22Rv1 (cell line): ENCODE results near the gene CNTNAP2.
A peak's percentile ranks its signal among the peaks of the same experiment; 100 is the strongest.

Source experiments
- H3K27ac ChIP-seq: fragments of 450-650 bp; 2 replicates; pipeline ENCODE4 v1.5.1; 2017
- ZFX ChIP-seq: fragments of 450-650 bp; IDR thresholded peaks from 2 replicates; pipeline ENCODE4 v1.6.1; 2017; ENCODE audit warnings: antibody characterized with exemption, borderline replicate concordance
- TF ChIP-seq, protein P1 (sequence below): fragments of 450-650 bp; IDR thresholded peaks from 2 replicates; pipeline ENCODE4 v1.5.1; 2017; ENCODE audit warnings: mild to moderate bottlenecking

The CNTNAP2 gene

DNA sequence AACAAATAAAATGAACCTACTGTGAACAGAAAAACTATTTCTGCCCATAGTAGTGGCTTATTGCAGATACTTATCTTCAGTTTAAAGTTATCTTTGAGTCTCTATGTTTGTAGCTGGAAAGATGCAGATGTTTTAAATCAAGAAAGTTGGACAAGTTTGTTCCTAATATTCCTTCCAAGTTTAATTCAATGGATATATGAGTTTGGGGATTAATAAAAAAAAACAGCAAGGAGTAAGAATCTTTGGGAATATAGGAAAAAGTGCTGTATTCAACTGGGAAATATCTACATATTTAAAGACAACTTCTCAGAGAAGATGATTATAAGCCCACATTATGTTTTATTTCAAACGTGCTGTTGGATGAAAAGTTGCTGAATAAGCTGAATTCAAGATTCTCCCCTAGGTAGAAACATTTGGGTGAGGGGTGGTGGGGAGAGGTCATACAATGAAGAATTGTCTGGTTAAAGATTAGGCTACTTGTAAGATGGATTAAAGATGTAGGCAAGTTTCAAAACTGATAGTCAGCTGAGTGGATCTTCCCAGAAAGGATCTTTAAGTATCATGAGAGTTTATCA is 1135.2 kb downstream of the CNTNAP2 start:
- no peak overlapping the region for H3K27ac ChIP-seq
- TF ChIP-seq, protein P1, sequence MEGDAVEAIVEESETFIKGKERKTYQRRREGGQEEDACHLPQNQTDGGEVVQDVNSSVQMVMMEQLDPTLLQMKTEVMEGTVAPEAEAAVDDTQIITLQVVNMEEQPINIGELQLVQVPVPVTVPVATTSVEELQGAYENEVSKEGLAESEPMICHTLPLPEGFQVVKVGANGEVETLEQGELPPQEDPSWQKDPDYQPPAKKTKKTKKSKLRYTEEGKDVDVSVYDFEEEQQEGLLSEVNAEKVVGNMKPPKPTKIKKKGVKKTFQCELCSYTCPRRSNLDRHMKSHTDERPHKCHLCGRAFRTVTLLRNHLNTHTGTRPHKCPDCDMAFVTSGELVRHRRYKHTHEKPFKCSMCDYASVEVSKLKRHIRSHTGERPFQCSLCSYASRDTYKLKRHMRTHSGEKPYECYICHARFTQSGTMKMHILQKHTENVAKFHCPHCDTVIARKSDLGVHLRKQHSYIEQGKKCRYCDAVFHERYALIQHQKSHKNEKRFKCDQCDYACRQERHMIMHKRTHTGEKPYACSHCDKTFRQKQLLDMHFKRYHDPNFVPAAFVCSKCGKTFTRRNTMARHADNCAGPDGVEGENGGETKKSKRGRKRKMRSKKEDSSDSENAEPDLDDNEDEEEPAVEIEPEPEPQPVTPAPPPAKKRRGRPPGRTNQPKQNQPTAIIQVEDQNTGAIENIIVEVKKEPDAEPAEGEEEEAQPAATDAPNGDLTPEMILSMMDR, result no peak
- no peak for TF ChIP-seq ZFX

DNA sequence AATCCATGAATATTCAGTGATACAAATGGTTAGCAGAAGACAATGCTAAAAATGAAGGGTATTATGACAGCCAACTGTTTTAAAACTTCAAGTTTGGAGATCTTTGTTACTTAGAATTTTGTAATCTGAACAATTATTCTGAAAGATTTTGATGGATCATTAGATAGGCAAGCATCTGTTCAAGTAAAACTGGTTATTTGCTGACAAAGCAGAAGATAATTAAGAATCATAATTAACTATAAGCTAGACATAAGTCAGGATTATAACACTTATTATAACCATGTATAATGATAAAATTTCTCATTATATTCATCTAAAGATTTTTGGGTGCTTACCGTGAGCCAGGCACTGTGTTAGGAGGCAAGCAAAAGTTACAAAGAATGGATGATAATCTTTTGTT is 1145.1 kb downstream of the CNTNAP2 start:
- no peak overlapping the region for H3K27ac ChIP-seq
- TF ChIP-seq, protein P1, result no peak
- TF ChIP-seq ZFX, result no peak

DNA sequence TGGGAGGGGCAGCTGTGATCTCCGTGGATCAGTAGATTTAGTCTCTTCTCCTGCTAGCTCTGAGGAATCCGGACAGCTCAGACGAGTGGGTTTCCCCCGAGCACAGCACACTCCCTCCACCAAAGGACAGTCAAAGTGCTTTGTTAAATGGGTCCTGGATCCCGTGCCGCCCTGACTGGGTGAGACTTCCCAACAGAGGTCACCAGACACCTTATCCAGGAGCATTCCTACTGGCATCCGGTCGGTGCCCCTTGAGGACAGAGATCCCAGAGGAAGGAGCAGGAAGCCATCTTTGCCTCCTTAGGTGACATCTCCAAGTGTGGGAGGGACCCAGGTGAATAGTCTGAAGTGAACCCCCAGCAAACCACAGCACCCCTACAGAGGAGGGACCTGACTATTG is 1148.9 kb downstream of the CNTNAP2 start:
- TF ChIP-seq, protein P1, result no peak
- TF ChIP-seq ZFX, result no peak
- H3K27ac ChIP-seq, result no peak overlapping the region

DNA sequence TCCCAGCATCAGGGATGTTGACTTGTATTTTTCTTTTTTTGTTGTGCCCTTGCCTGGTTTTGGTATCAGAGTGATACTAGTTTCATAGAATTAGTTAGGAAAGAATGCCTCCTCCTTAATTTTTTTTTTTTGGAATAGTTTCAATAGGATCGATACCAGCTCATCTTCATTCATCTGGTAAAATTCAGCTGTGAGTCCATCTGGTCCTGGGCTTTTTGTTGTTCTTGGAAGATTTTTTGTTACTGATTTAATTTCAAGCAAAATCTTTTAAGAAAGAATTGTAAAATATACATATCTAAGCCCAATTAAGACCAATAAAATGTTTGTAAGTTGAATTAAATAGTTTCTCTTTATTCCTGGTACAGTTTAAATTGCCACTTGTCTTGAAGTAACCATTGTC is 1159.5 kb downstream of the CNTNAP2 start:
- no peak for TF ChIP-seq ZFX
- TF ChIP-seq, protein P1, result no peak
- H3K27ac ChIP-seq, result no peak overlapping the region

DNA sequence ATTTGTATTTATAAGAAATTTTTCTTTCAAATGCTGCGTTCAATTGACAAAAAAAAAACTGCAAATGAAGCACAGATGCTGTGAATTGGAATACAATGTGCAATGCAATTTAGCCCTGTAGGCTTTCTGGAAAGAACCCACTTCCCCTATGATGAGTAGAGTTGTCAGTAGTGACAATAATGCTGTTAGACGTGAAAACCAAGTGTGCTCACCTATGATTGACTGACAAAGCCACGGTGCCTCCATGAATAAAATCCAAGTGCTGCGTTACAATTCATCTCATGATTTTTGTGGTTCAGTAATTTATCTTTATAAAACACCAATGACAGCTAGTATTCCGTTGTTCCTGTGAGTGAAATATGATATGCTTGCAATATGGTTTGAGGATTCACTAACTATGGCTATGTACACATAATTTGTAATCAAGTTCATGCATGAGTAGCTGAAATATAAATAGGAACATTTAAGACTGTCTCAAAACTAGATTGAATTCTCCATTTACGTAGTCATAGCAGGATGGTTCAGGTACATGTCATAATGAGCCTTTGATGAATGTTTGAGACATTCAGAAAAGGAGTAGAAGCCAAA is 1160.3 kb downstream of the CNTNAP2 start:
- no peak overlapping the region for H3K27ac ChIP-seq
- TF ChIP-seq, protein P1, result no peak
- no peak for TF ChIP-seq ZFX

DNA sequence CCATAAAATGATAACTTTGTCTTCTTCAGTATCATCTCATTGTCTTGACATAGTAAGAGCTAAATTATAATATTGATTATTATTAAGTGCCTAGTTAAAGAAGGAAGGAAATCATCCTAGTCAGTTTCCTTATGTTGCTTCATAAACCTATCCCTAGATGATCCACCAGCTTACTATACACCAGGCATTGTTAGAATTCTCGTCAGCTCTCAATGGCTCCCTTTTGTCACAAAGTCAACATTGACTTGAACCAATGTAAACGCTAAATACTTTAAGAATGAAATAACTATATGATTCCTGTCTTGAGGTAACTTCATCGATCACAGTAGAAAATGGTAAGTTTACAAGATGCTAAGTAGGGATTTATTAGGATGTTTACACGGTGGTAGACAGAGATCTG is 1162.9 kb downstream of the CNTNAP2 start:
- no peak for TF ChIP-seq ZFX
- TF ChIP-seq, protein P1, result no peak
- peak overlapping the region; percentile 38 for H3K27ac ChIP-seq

DNA sequence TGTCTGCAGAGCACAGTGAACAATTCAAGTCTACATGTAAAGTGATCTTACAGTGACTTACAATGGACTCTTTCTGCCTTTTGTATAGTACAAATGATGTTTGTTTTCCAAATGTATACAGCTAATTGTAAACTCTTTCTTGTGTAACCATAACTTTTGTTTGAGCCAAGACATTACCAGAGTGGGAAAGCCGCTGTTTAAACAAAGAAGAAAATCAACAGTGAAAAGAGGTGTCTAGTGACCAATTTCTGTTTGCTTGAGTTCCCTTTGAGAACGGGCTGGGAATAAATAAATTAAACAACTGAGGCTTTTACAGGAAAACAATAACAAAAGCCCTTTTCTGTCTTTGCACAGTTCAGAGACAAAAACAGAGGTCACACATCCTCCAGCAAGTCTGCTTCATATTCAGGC is 1163.4 kb downstream of the CNTNAP2 start:
- no peak for TF ChIP-seq ZFX
- TF ChIP-seq, protein P1, result no peak
- H3K27ac ChIP-seq, result peak overlapping the region; percentile 38
